HepG2 (cell line): ENCODE data around the gene UBE2H. TPM values are rescaled to one million over a fixed set of nuclear protein-coding genes. Genes with fewer than 3 reads are reported as not detected.

ENCODE experiments used
- E2F5 ChIP-seq: sonication (generic); formaldehyde crosslinking; conservative IDR thresholded peaks from 2 replicates; pipeline ENCODE4 v1.4.0; 2020; ENCODE audit warnings: missing genetic modification reagents
- EED ChIP-seq: sonication (generic); formaldehyde crosslinking; IDR thresholded peaks from 2 replicates; pipeline ENCODE4 v1.5.0; 2020; ENCODE audit warnings: mild to moderate bottlenecking, missing genetic modification reagents
- EP300 ChIP-seq, 3 experiments: sonication (generic) in 1 of 3; formaldehyde crosslinking in 1 of 3; IDR thresholded peaks; 2 replicates each; pipeline versions ENCODE4 v1.5.1 to v1.6.1; 2011 to 2020; ENCODE audit warnings: low read depth in 2 of 3, low read length in 2 of 3, borderline replicate concordance in 1 of 3, improper control_type of control experiment in 1 of 3, mild to moderate bottlenecking in 1 of 3, missing genetic modification reagents in 1 of 3, moderate library complexity in 1 of 3
- HMGXB4 ChIP-seq, 2 experiments: sonication (generic) in 1 of 2; formaldehyde crosslinking in 1 of 2; IDR thresholded peaks; 2 replicates each; pipeline versions ENCODE4 v1.4.0 to v1.6.1; 2018 to 2020; ENCODE audit warnings: missing genetic modification reagents in 2 of 2, borderline replicate concordance in 1 of 2, low read depth in 1 of 2, mild to moderate bottlenecking in 1 of 2, missing biosample characterization in 1 of 2
- HOXA3 ChIP-seq: sonication (generic); formaldehyde crosslinking; IDR thresholded peaks from 2 replicates; pipeline ENCODE4 v1.5.0; 2020; ENCODE audit warnings: missing genetic modification reagents
- MYC ChIP-seq: sonication (generic); formaldehyde crosslinking; IDR thresholded peaks from 2 replicates; pipeline ENCODE4 v1.9.0; 2021; ENCODE audit warnings: missing genetic modification reagents, borderline replicate concordance
- NR2C2 ChIP-seq: sonication (generic); formaldehyde crosslinking; IDR thresholded peaks from 2 replicates; pipeline ENCODE4 v1.4.0; 2020; ENCODE audit warnings: missing genetic modification reagents, mild to moderate bottlenecking, moderate library complexity, borderline replicate concordance
- WIZ ChIP-seq: sonication (generic); formaldehyde crosslinking; IDR thresholded peaks from 2 replicates; pipeline ENCODE4 v1.5.1; 2020; ENCODE audit warnings: mild to moderate bottlenecking, missing genetic modification reagents
- ZNF496 ChIP-seq: sonication (generic); formaldehyde crosslinking; IDR thresholded peaks from 2 replicates; pipeline ENCODE4 v1.8.1; 2023; ENCODE audit warnings: mild to moderate bottlenecking, moderate library complexity, missing genetic modification reagents; ENCODE audit not compliant: insufficient replicate concordance
- ZNF619 ChIP-seq: sonication (generic); formaldehyde crosslinking; IDR thresholded peaks from 2 replicates; pipeline ENCODE4 v1.4.0; 2020; ENCODE audit warnings: mild to moderate bottlenecking, missing genetic modification reagents
- ZNF646 ChIP-seq: sonication (generic); formaldehyde crosslinking; IDR thresholded peaks from 2 replicates; pipeline ENCODE4 v1.9.0; 2021; ENCODE audit warnings: mild to moderate bottlenecking, missing genetic modification reagents
- ZNF772 ChIP-seq: sonication (generic); formaldehyde crosslinking; IDR thresholded peaks from 2 replicates; pipeline ENCODE4 v1.5.0; 2020; ENCODE audit warnings: mild to moderate bottlenecking, missing genetic modification reagents
- polyA plus RNA-seq, 8 experiments: library from polyadenylated mRNA; depleted of rRNA in 3 of 8; stranded (reverse) in 7 of 8; unstranded in 1 of 8; fragments of >200 nt; fragmentation: Illumina TruSeq in 4 of 8; extraction: Trizol in 4 of 8; gene quantifications; 2 replicates each; pipeline versions ENCODE4 v1.2.1 to v1.2.3, GENCODE V29; 2011 to 2016; ENCODE audit warnings: low read depth in 4 of 8, missing spikeins in 1 of 8, mixed read lengths in 1 of 8; ENCODE audit not compliant: insufficient read depth in 1 of 8
- total RNA-seq, 5 experiments: library from RNA; depleted of rRNA; stranded (reverse); fragments of >200 nt; fragmentation: Illumina TruSeq; extraction: Trizol; gene quantifications; 2 replicates each; pipeline ENCODE4 v1.2.3, GENCODE V29; 2016; ENCODE audit warnings: low read depth in 1 of 5
- TF ChIP-seq, protein P1 (sequence below): sonication (generic); formaldehyde crosslinking; IDR thresholded peaks from 2 replicates; pipeline ENCODE4 v1.4.0; 2020; ENCODE audit warnings: missing genetic modification reagents
- TF ChIP-seq, protein P2 (sequence below): IDR thresholded peaks from 2 replicates; pipeline ENCODE4 v1.6.1; 2016; ENCODE audit warnings: missing compliant biosample characterization, missing genetic modification reagents, borderline replicate concordance

The UBE2H gene
- total and polyA plus RNA-seq, 2 of the 13 experiments (the other 11 are each of a cell fraction or from before 2014, with no cell fraction given), result 15.5 to 40.1 TPM

DNA sequence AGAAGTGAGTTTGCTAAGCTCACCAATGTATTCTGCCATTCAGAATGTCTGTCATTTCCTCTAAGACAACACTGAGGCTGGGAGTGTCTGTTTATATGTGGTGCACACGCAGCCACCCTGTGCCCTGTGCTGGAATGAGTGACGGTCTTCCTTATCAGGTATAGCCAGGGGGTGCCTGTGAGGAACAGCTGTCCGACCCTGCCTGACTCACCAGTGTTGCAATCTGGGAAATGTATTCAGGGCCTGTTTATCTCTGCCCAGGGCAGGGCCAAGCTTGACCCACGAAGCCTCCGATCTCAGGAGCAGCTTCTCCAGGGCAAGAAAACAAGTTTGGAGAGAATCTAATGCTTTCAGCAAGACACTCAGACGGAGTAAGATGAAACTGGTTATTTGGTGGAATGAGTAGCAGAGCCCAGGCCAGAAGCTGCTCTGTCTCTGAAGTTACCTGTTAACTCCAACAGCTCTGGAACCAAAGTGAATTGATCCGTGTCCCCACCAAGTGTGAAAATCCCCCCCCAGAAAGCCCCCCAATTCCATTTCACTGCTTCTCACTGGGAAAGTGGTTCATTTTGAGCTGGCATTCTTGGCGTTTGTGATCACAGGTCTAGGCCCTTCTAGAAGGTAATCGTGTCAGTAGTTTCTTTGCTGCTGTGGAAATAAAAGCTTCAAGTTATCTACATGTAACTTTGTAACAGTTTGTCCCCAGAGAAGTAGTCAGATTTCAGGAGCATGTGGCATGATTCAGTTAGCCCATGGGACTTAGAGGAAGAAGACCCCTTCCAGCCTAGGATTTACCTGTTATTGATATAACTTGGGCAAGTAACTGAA, 6.1 kb upstream of the UBE2H start (continued):
- TF ChIP-seq, protein P1, sequence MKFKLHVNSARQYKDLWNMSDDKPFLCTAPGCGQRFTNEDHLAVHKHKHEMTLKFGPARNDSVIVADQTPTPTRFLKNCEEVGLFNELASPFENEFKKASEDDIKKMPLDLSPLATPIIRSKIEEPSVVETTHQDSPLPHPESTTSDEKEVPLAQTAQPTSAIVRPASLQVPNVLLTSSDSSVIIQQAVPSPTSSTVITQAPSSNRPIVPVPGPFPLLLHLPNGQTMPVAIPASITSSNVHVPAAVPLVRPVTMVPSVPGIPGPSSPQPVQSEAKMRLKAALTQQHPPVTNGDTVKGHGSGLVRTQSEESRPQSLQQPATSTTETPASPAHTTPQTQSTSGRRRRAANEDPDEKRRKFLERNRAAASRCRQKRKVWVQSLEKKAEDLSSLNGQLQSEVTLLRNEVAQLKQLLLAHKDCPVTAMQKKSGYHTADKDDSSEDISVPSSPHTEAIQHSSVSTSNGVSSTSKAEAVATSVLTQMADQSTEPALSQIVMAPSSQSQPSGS, result 0 out of 2 replicates have a peak, but pooled peaks have one; percentile 5
- TF ChIP-seq E2F5 (CRISPR knock-in tag), result no peak
- TF ChIP-seq HMGXB4 (CRISPR knock-in tag; IDR thresholded peaks at IDR 0.05; ENCODE audit: borderline replicate concordance in 1 of 2, low read depth in 1 of 2), result peak in 1 of 2 experiments; percentile 39; a peak in 1 of 4 replicates
- 0 out of 2 replicates have a peak, but pooled peaks have one; percentile 35 for TF ChIP-seq WIZ (CRISPR knock-in tag)
- TF ChIP-seq, protein P2, sequence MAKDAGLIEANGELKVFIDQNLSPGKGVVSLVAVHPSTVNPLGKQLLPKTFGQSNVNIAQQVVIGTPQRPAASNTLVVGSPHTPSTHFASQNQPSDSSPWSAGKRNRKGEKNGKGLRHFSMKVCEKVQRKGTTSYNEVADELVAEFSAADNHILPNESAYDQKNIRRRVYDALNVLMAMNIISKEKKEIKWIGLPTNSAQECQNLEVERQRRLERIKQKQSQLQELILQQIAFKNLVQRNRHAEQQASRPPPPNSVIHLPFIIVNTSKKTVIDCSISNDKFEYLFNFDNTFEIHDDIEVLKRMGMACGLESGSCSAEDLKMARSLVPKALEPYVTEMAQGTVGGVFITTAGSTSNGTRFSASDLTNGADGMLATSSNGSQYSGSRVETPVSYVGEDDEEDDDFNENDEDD (CRISPR knock-in tag), result peak; percentile 27; the same call in 1 of the 2 replicates
- TF ChIP-seq ZNF772 (CRISPR knock-in tag), result 0 out of 2 replicates have a peak, but pooled peaks have one; percentile 32
- TF ChIP-seq HOXA3 (CRISPR knock-in tag), result peak; percentile 32; the same call in 1 of the 2 replicates
- 0 out of 4 replicates have a peak, but pooled peaks of 1 of the 2 experiments have one; percentile 21 for TF ChIP-seq EP300 (IDR thresholded peaks at IDR 0.05; ENCODE audit: low read depth in 2 of 2, low read length in 2 of 2)
- no peak; the same call in 1 of the 2 replicates for TF ChIP-seq EP300 (CRISPR knock-in tag; IDR thresholded peaks at IDR 0.05; ENCODE audit: borderline replicate concordance)
- TF ChIP-seq NR2C2 (CRISPR knock-in tag), result peak; percentile 50; the same call in 1 of the 2 replicates
- no peak for TF ChIP-seq ZNF619
- TF ChIP-seq MYC (CRISPR knock-in tag), result peak; percentile 35; the same call in 1 of the 2 replicates
- TF ChIP-seq ZNF646 (CRISPR knock-in tag), result no peak; the same call in 1 of the 2 replicates
- TF ChIP-seq EED (CRISPR knock-in tag), result no peak
- no peak for TF ChIP-seq ZNF496
